ENCODE data around the gene MRPS30. TPM values are rescaled to one million over a fixed set of nuclear protein-coding genes. Genes with fewer than 3 reads are reported as not detected.

The MRPS30 gene
- 68.9 and 78.3 TPM in 2 replicates for total RNA-seq

DNA sequence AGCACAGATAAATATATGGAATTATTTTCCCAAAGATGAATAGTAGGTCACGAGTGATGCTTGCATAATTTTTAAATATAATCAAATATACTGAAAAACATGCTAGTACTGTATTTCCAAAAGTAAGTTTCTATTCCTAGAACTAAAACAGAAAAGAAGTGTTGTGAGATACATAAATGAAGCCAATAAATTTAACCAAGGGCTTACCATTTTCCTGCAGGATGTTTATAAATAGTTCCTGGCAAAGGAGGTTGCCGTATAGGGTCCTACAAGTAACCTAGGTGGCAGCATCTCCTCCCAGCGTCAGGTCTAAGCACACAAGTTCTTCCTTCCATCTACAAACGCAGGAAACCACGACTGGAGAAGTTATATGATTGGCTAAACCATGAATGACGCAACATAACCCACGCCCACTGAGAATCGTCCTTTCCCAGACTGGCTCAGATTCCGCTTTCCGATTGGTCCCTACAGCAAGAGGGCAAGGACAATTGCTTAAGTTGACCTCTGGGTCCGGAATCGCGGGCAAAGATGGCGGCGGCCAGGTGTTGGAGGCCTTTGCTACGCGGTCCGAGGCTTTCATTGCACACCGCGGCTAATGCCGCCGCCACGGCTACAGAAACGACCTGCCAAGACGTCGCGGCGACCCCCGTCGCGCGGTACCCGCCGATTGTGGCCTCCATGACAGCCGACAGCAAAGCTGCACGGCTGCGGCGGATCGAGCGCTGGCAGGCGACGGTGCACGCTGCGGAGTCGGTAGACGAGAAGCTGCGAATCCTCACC is at the start of gene MRPS30:
Gene MRPS30, plus strand, starts transcription at position 513 of the 780 bp plus-strand sequence. Its CDS starts 16 bp downstream, at position 529.

